HFF-Myc (cell line): Measurements from ENCODE around the gene TRAPPC3.

Experiments
- DNase-seq: peaks from one replicate; pipeline ENCODE4 v3.0.0-alpha.2; 2011; ENCODE audit warnings: low read depth; ENCODE audit errors: extremely low read depth
- H3K4me3 ChIP-seq: replicated peaks from 2 replicates; pipeline ENCODE4 v1.5.1; 2011; ENCODE audit warnings: low read depth, mild to moderate bottlenecking, control low read depth, low read length
- CTCF ChIP-seq: IDR thresholded peaks from 2 replicates; pipeline ENCODE4 v1.5.1; 2012; ENCODE audit warnings: mild to moderate bottlenecking, low read depth, low read length, control low read depth; ENCODE audit errors: missing control alignments

Gene TRAPPC3

GRCh38 chr1:36126005-36126716 lies 23.1 kb downstream of the TRAPPC3 start:
- TF ChIP-seq CTCF: no peak
- DNase-seq: no peak
- H3K4me3 ChIP-seq: no peak overlapping the region

- H3K4me3 ChIP-seq: no peak within 1 kb of the TSS
- no peak for TF ChIP-seq CTCF
- no peak for DNase-seq
These were observed 23.9 kb downstream of the TRAPPC3 start, which contains the start of gene COL8A2 for GRCh38 chr1:36125129-36125991. TSS of gene COL8A2 (minus strand) at chr1:36125222. CDS start at chr1:36100242, 24,980 bp downstream.

DNA sequence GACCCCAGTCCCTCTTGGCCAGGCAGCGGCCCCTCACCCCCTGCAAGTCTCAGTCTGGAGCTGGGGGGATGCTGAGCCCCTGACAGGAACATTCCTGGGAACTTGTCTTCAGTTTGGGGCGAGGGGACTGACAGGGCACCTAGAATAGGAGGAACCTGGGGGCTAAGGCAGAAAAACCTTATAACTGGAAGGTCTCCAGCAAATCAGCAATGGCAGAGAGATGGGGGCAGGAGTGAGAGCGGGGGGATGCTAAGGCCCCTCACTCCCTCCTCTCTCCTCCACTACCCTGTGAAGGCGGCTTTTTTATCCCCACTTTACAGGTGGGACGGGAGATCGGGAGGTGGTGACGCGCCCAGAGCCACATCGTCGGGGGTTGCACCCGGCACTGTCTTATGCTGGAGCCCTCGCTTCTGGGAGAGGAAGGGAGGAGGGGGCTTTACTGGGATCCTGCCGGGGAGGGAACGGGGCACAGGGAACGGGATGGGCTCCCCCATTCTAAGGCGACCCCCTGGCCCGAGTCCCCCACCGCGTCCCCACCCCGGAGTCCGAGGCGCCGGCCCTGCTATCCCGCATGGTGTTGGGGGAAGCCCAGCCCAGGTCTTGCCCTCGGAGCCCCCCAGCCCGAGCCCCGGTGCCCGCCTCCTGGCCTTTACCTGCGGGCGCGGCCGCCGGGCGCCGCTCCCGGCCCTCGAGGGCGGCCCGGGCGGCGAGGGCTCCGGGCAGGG lies 24.7 kb downstream of the TRAPPC3 start:
- TF ChIP-seq CTCF: no peak
- no peak for DNase-seq
- no peak overlapping the region for H3K4me3 ChIP-seq

GRCh38 chr1:36123356-36123755 lies 25.9 kb downstream of the TRAPPC3 start:
- no peak for TF ChIP-seq CTCF
- H3K4me3 ChIP-seq: no peak overlapping the region
- DNase-seq: no peak

GRCh38 chr1:36122062-36123030 lies 26.9 kb downstream of the TRAPPC3 start:
- no peak for DNase-seq
- H3K4me3 ChIP-seq: no peak overlapping the region
- no peak for TF ChIP-seq CTCF

DNA sequence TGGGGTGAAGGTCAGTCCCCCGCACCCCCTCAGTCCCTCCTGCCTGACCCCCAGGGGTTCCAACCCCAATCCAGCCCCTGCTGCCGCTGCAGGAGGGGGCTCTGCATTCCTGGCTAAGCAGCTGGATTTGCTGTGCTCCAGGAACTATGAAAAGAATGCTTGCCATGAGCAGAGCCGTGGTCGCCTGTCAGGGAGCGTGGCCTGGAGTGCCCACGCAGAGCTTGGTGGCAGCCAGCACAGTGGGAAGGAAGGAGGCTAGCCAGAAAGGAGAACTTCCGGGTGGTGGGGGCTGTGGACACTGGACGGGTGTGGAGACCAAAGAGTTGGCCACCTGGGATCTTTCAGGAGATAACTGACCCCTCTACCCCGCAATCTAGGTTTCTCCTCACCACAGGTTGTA lies 29.8 kb downstream of the TRAPPC3 start:
- H3K4me3 ChIP-seq: no peak overlapping the region
- no peak for DNase-seq
- no peak for TF ChIP-seq CTCF
